GM19351 (cell line): ENCODE data around the gene FAM124A.

Source experiments
- ATAC-seq: cut with Tn5 transposase; IDR thresholded peaks from one replicate; pipeline ENCODE4 v1.9.1; 2021; ENCODE audit warnings: mild to moderate bottlenecking, moderate library complexity; ENCODE audit not compliant: unreplicated experiment

The FAM124A gene, protein sequence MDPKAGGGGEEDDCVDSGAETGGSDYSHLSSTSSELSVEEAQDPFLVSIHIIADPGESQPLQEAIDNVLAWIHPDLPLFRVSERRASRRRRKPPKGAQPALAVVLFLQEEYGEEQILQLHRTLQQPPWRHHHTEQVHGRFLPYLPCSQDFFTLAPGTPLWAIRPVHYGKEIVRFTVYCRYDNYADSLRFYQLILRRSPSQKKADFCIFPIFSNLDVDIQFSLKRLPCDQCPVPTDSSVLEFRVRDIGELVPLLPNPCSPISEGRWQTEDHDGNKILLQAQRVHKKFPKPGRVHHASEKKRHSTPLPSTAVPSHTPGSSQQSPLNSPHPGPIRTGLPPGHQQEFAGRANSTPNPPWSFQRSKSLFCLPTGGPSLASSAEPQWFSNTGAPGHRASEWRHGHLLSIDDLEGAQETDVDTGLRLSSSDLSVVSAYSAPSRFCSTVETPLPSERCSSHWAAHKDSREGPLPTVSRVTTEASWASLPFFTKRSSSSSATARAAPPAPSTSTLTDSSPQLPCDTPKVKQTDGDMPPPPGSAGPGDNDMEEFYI

GRCh38 chr13:51222037-51222685 lies at the start of gene FAM124A:
Gene FAM124A, plus strand, starts transcription at chr13:51222398. Its CDS starts 104 bp downstream, at chr13:51222502.
- ATAC-seq: peak; percentile 86

- no peak for ATAC-seq
These were observed 47.2 kb upstream of the FAM124A start for GRCh38 chr13:51175021-51175420.

- ATAC-seq: no peak
These were observed 46.6 kb upstream of the FAM124A start for GRCh38 chr13:51175639-51176038.

DNA sequence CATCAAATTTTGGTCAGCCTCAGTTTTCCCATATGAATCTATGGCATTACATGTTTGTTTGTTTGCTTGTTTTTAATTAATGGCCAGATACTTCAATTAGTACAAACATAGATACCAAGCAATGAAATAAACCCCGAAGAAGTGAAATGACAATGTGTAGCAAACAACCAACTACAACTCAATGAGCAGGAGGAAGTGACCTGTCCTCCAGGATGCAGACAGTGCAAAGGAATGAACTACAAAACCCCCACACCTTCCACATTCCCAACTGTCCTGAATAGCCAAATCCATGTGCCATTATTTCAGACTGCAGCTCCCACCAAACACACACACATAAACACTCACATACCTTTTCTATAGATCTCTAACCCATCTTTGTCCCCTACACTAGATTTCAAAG lies 45.0 kb upstream of the FAM124A start:
- no peak for ATAC-seq

DNA sequence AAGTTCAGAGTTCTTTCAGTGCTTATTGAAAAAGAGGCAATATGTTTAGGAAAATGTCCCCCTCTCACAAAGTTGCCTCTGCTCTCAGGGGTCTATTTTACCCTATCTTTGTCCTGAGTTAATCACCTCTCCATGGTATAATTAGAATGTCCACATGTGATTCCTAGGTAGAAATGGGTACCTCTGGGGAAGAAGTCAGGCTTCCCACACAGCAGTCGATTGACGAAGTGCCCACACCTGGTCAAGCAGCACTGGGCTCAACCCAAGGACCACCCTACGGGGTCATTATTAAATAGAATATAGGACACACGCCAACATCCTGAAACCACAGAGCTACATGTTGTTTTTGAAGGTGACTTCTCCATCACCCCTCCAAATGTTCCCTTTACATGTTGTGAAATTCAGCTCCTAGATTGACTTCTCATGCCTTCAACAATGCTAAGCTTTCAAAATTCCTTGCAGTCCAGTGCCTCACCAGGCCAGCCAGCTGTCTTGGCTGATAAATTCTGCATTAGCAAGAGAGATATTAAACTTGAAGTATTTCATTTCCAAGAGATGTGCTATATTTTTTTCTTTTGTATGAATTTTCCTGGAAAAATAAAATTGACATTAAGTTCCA lies 43.6 kb upstream of the FAM124A start:
- ATAC-seq: no peak

GRCh38 chr13:51179432-51179971 lies 42.7 kb upstream of the FAM124A start:
- no peak for ATAC-seq

DNA sequence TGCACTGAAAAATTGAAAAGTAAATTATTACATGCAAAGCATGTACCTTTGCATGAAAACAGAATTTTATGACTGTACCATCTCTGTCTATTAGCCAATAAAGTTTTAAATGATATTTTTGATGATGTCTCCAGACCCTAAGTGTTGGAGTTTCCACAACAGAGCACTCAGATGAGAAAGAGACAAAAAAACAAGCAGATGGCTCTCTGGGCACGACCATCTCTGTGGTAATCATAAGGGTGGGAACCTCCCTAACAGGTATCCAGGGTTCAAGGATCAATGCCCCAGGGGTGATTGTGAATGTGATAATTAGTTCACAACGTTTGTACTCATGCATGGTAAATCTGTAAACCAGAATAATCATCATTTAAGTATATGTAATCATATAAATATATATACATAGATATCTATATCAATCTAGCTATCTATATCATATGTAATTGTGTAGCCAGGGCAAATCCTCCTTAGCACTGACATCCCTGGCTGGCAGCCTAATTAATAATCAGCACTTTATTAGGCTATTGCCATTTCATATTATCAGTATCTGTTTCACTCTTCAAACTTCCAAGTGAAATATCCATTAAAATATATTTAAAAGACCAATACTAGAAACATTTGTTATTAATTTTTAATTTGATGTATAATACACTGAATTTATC lies 41.2 kb upstream of the FAM124A start:
- ATAC-seq: no peak

GRCh38 chr13:51181786-51182383 lies 40.3 kb upstream of the FAM124A start:
- no peak for ATAC-seq

DNA sequence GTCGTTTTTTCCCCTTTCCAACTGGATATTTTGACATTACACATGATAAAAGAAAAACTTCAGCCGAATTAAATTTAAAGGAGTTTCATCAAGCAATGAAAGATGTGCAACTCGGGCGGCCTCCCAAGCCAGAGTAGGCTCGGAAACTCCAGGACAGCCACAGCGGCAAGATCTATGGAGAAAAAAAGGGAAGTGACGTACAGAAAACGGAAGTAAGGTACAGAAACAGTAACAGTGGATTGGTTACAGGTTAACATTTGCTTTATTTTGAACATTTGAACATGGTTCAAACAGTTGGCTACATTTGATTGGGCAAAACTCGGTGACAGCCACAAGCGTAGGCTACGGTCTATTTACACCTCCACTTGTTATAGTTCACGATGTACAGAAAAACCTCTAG lies 30.5 kb upstream of the FAM124A start:
- ATAC-seq: no peak

- ATAC-seq: no peak
These were observed 29.9 kb upstream of the FAM124A start for GRCh38 chr13:51192348-51192747.

DNA sequence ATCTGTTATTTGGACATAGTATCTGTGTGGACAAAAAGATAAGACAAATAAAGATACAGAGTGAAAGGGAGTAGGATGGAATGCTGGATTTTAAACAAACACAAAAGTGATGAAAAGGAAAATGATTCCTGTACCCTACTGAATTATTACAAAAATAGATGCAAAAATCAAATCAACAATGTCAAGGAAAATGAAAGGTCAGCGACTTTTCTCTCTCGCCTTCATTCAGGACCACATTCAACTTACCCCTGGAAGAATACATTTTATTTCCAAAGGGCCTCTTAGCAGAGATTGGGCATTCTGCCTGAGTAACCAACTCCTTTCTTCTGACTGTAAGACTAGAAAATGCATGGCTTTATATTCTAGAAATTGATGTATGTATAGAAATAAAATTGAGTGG lies 28.8 kb upstream of the FAM124A start:
- ATAC-seq: no peak

- no peak for ATAC-seq
These were observed 27.3 kb upstream of the FAM124A start for GRCh38 chr13:51194942-51195341.

DNA sequence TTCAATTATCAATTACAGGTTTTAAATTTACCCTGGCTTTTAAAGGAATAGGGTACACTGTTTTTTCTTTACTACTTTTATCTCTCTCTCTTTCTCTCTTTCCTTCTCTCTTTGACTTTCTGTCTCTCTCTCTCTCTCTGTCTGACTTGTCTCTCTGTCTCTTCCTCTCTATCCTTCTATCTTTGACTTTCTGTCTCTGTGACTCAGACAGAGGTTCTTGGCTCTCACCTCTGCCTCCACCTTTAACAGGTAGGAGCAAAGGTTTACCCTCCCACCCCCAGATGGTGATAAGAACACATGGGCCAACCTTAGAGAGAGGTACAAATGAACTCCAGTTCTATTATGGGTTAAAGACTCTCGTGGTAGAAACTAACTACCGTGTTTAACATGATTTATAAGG lies 20.3 kb upstream of the FAM124A start:
- ATAC-seq: no peak

DNA sequence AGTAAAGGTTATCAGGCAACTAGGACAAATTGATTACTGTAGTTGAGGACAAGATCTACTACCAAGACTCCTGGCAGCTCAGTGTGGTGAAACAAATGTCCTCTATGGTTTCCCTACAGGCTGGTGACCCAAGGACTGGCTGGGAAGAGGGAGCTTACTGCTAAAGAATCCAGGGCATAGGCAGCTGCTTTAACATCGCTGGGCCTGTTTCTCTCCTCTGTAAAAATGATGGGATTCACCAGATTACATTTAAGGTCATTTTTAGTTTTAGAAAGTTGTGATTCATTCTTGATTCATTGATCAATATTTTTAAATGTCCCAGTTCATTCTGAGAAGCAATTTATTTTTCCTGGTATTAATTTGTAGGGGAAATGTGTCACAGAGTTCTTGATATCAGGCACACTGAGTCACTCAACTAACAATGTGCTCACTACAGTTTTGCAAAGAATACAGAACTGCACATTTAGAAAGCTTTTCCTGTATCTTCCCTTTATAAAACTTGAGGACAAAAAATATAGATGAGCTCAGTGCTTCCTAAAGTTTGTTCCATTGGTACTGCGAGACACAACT lies 19.6 kb upstream of the FAM124A start:
- ATAC-seq: no peak

GRCh38 chr13:51206584-51206983 lies 15.6 kb upstream of the FAM124A start:
- ATAC-seq: no peak

DNA sequence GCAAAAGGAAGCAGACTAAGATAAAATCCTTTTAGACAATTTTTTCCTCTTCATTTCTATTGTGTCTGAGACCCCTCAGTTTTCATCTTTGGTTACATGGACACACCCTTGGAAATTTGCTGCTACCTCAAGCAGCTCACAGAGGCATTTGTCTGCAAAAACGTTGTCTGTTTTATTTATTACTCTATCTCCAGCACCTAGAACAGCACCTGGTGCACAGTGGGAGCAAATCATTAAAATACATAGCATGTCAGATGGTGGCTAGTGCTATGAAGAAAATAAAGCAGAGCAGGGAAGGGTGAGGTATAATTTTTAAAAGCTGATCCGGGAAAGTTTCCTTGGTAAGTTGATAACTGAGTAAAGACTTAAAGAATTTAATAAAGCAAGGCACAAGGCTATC lies 14.3 kb upstream of the FAM124A start:
- ATAC-seq: no peak

GRCh38 chr13:51208716-51209115 lies 13.5 kb upstream of the FAM124A start:
- no peak for ATAC-seq

DNA sequence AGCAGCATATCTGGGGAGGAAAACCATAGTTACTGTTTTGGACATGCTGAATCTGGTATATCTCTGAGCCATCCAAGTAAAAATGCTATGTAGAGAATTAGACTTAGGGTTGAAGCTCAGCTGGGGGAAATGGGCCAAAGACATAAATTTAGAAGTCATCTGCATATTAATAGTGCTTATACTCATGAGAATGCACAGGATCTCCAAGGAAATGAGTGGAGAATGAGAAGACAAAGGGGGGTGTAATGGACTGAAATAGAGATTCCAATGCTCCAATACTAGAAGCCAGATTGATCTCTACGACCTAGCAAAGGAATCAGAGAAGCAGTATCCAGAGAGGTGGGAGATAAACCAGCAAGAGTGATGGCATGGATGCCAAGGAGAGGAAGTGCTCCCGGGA lies 10.3 kb upstream of the FAM124A start:
- ATAC-seq: no peak

GRCh38 chr13:51212758-51213157 lies 9.4 kb upstream of the FAM124A start:
- no peak for ATAC-seq

- no peak for ATAC-seq
These were observed 8.9 kb upstream of the FAM124A start for GRCh38 chr13:51213173-51213728.
